HG02642 (cell line): ENCODE measurements around the gene SETBP1.

Experiments used
- ATAC-seq: cut with Tn5 transposase; IDR thresholded peaks from one replicate; pipeline ENCODE4 v1.9.1; 2021; ENCODE audit warnings: mild to moderate bottlenecking; ENCODE audit not compliant: unreplicated experiment, poor library complexity

Gene SETBP1

GRCh38 chr18:45116116-45116515 is 435.4 kb downstream of the SETBP1 start:
- ATAC-seq, result no peak
